ENCODE data around the gene PTPN18.

- no peak for TF ChIP-seq CTCF (IDR thresholded peaks at IDR 0.05)
- TF ChIP-seq EZH2 (IDR thresholded peaks at IDR 0.05; ENCODE audit: borderline replicate concordance, insufficient read depth, low read depth, low read length, poor library complexity, severe bottlenecking): no peak
Measured at GRCh38 chr2:130372833-130373807, 17.3 kb downstream of the PTPN18 start.
